Liver (tissue), 3 donors: Measurements from ENCODE around the gene EIPR1.

Experiments used
- CTCF ChIP-seq: fragments of 150-350 bp; IDR thresholded peaks from 2 replicates; pipeline ENCODE4 v1.5.1; 2017; ENCODE audit warnings: improper control_type of control experiment, low read depth, low read length; ENCODE audit not compliant: missing input control
- EGR1 ChIP-seq, 2 donors: IDR thresholded peaks; 2 replicates each; pipeline ENCODE4 v1.6.1; 2016 to 2018; ENCODE audit warnings: antibody characterized with exemption in 2 of 2, low read depth in 2 of 2
- GABPA ChIP-seq, 2 donors: IDR thresholded peaks in 1 of 2; conservative IDR thresholded peaks in 1 of 2; 2 replicates each; pipeline ENCODE4 v1.6.1; 2016; ENCODE audit warnings: antibody characterized with exemption in 2 of 2, mild to moderate bottlenecking in 1 of 2, moderate library complexity in 1 of 2
- HNF4G ChIP-seq: IDR thresholded peaks from 2 replicates; pipeline ENCODE4 v1.6.1; 2016; ENCODE audit warnings: antibody characterized with exemption
- MAX ChIP-seq: IDR thresholded peaks from 2 replicates; pipeline ENCODE4 v1.6.1; 2016; ENCODE audit warnings: antibody characterized with exemption
- TAF1 ChIP-seq: conservative IDR thresholded peaks from 2 replicates; pipeline ENCODE4 v1.6.1; 2016; ENCODE audit warnings: antibody characterized with exemption, mild to moderate bottlenecking
- donor health status: healthy.
- donor health status: healthy.

GRCh38 chr2:3376821-3377220 lies 797 bp downstream of the EIPR1 start:
- TF ChIP-seq TAF1 (no peak), HNF4G (no peak), MAX (no peak), CTCF (no peak), EGR1 (IDR thresholded peaks at IDR 0.05; ENCODE audit: low read depth in 2 of 2) (no peak), GABPA (IDR thresholded peaks at IDR 0.05 in 1 of 2, conservative IDR thresholded peaks at IDR 0.05 in 1 of 2) (no peak)
